Measurements from ENCODE around the gene KIAA0930. TPM values are rescaled to one million over a fixed set of nuclear protein-coding genes. Genes with fewer than 3 reads are reported as not detected.

KIAA0930 gene
- polyA plus RNA-seq, 1 donor from 2014 or later, result 129 TPM

DNA sequence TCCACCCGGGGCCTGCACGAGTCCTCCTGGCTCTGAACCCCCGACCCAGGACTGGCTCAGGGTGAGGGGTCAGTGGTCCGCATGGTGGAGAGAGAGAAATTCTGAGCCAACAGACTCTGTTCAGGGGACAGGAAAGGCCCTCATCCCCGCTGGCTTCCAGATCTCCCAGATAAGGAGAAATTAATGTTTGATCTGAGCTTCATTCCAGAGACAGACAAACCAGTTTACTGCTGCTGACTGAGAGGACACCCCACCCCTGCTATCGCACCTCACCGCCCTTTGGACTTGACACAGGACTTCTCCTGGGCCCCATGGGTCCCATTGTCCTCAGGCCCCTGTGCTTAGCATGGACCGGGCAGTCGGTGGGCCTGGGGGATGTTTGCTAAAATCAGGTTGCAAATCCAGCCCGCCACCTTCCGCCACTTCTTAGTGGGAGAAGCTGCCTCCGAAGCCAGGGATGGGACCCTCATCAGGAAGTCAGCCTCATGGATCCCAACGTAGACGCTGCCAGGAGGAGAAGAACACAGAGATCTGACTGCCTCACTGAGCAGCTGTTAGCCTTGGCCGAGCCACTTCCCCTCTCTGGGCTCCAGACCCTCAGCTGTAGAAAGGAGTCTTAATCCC, 32.9 kb upstream of the KIAA0930 start:
- Histone ChIP-seq H3K9ac (ENCODE audit: low read length) (no peak overlapping the region), H3K9me2 (ENCODE audit: insufficient read depth, low read length) (no peaks in the 10 kb centered on the region), H3K27me3 (ENCODE audit: insufficient read depth, low read depth, low read length) (no peaks in the 10 kb centered on the region), H3K9me3 (ENCODE audit: low read length) (no peaks in the 10 kb centered on the region), H3K79me2 (replicated peaks; ENCODE audit: insufficient read depth, low read length) (no peaks in the 10 kb centered on the region), H3K4me2 (ENCODE audit: low read length) (no peak overlapping the region), H3K4me3 (ENCODE audit: low read length) (no peak overlapping the region), H2AFZ (ENCODE audit: low read depth, low read length) (no peak overlapping the region), H4K20me1 (ENCODE audit: insufficient read depth) (no peaks in the 10 kb centered on the region), H3F3A (ENCODE audit: insufficient read depth, low read length, poor library complexity, severe bottlenecking) (no peaks in the 10 kb centered on the region), H3K27ac (ENCODE audit: low read length) (no peak overlapping the region), H3K36me3 (ENCODE audit: insufficient read depth, low read length) (no peaks in the 10 kb centered on the region)
- TF ChIP-seq POLR2AphosphoS5 (IDR thresholded peaks at IDR 0.05) (no peak), RAD21 (conservative IDR thresholded peaks at IDR 0.05) (no peak), MXI1 (conservative IDR thresholded peaks at IDR 0.05; ENCODE audit: poor library complexity, severe bottlenecking) (no peak), EZH2 (IDR thresholded peaks at IDR 0.05; ENCODE audit: borderline replicate concordance, insufficient read depth, low read length, poor library complexity, severe bottlenecking) (no peak), EP300 (conservative IDR thresholded peaks at IDR 0.05; ENCODE audit: poor library complexity, severe bottlenecking) (no peak), TAF1 (IDR thresholded peaks at IDR 0.05; ENCODE audit: low read depth) (no peak)
- TF ChIP-seq, protein P1, sequence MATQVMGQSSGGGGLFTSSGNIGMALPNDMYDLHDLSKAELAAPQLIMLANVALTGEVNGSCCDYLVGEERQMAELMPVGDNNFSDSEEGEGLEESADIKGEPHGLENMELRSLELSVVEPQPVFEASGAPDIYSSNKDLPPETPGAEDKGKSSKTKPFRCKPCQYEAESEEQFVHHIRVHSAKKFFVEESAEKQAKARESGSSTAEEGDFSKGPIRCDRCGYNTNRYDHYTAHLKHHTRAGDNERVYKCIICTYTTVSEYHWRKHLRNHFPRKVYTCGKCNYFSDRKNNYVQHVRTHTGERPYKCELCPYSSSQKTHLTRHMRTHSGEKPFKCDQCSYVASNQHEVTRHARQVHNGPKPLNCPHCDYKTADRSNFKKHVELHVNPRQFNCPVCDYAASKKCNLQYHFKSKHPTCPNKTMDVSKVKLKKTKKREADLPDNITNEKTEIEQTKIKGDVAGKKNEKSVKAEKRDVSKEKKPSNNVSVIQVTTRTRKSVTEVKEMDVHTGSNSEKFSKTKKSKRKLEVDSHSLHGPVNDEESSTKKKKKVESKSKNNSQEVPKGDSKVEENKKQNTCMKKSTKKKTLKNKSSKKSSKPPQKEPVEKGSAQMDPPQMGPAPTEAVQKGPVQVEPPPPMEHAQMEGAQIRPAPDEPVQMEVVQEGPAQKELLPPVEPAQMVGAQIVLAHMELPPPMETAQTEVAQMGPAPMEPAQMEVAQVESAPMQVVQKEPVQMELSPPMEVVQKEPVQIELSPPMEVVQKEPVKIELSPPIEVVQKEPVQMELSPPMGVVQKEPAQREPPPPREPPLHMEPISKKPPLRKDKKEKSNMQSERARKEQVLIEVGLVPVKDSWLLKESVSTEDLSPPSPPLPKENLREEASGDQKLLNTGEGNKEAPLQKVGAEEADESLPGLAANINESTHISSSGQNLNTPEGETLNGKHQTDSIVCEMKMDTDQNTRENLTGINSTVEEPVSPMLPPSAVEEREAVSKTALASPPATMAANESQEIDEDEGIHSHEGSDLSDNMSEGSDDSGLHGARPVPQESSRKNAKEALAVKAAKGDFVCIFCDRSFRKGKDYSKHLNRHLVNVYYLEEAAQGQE (IDR thresholded peaks at IDR 0.05; ENCODE audit: borderline replicate concordance), result no peak
- TF ChIP-seq, protein P2, sequence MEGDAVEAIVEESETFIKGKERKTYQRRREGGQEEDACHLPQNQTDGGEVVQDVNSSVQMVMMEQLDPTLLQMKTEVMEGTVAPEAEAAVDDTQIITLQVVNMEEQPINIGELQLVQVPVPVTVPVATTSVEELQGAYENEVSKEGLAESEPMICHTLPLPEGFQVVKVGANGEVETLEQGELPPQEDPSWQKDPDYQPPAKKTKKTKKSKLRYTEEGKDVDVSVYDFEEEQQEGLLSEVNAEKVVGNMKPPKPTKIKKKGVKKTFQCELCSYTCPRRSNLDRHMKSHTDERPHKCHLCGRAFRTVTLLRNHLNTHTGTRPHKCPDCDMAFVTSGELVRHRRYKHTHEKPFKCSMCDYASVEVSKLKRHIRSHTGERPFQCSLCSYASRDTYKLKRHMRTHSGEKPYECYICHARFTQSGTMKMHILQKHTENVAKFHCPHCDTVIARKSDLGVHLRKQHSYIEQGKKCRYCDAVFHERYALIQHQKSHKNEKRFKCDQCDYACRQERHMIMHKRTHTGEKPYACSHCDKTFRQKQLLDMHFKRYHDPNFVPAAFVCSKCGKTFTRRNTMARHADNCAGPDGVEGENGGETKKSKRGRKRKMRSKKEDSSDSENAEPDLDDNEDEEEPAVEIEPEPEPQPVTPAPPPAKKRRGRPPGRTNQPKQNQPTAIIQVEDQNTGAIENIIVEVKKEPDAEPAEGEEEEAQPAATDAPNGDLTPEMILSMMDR (IDR thresholded peaks at IDR 0.05; ENCODE audit: poor library complexity, severe bottlenecking), result no peak

DNA sequence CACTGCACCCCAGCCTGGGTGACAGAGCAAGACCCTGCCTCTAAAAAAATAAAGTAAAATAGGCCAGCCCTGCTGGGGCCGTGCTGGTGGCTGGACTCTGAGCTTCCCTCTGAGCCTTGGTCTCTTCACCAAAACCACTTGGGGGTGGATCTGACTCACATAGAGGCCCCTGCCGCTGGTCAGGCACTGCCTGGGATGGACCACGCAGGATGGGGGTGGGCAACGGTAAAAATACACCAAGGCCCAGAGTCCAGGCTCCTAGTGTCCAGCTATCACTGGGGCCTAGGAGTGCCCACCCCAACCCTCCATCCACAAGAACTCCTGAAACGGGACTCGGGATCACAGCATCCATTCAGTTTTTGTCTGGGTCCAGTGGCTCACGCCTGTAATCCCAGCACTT, 31.8 kb upstream of the KIAA0930 start:
- Histone ChIP-seq H3K27me3 (ENCODE audit: insufficient read depth, low read depth, low read length) (no peaks in the 10 kb centered on the region), H3K9me2 (ENCODE audit: insufficient read depth, low read length) (no peaks in the 10 kb centered on the region), H4K20me1 (ENCODE audit: insufficient read depth) (no peaks in the 10 kb centered on the region), H3K79me2 (replicated peaks; ENCODE audit: insufficient read depth, low read length) (no peaks in the 10 kb centered on the region), H3K4me2 (ENCODE audit: low read length) (no peak overlapping the region), H3F3A (ENCODE audit: insufficient read depth, low read length, poor library complexity, severe bottlenecking) (no peaks in the 10 kb centered on the region), H3K36me3 (ENCODE audit: insufficient read depth, low read length) (no peaks in the 10 kb centered on the region), H3K4me3 (ENCODE audit: low read length) (no peak overlapping the region), H3K27ac (ENCODE audit: low read length) (no peak overlapping the region), H3K9me3 (ENCODE audit: low read length) (no peaks in the 10 kb centered on the region), H3K9ac (ENCODE audit: low read length) (no peak overlapping the region), H2AFZ (ENCODE audit: low read depth, low read length) (no peak overlapping the region)
- no peak for TF ChIP-seq TAF1 (IDR thresholded peaks at IDR 0.05; ENCODE audit: low read depth)
- no peak for TF ChIP-seq EZH2 (IDR thresholded peaks at IDR 0.05; ENCODE audit: borderline replicate concordance, insufficient read depth, low read length, poor library complexity, severe bottlenecking)
- no peak for TF ChIP-seq MXI1 (conservative IDR thresholded peaks at IDR 0.05; ENCODE audit: poor library complexity, severe bottlenecking)
- TF ChIP-seq EP300 (conservative IDR thresholded peaks at IDR 0.05; ENCODE audit: poor library complexity, severe bottlenecking), result no peak
- TF ChIP-seq RAD21 (conservative IDR thresholded peaks at IDR 0.05), result no peak
- TF ChIP-seq, protein P2 (IDR thresholded peaks at IDR 0.05; ENCODE audit: poor library complexity, severe bottlenecking), result no peak
- no peak for TF ChIP-seq SMC3 (conservative IDR thresholded peaks at IDR 0.05; ENCODE audit: poor library complexity)
- TF ChIP-seq POLR2AphosphoS5 (IDR thresholded peaks at IDR 0.05), result no peak
- TF ChIP-seq, protein P1 (IDR thresholded peaks at IDR 0.05; ENCODE audit: borderline replicate concordance), result no peak

All from neural cell (in vitro differentiated cells).